ENCODE measurements around the gene LENEP.
"Not testable (repeated sequence)": the region's sequence is repeated elsewhere in the genome, so short reads cannot be mapped to it uniquely, and the experiment has no call there.

Gene LENEP

GRCh38 chr1:154974808-154975408, 18.5 kb upstream of the LENEP start:
- peak; percentile 90 for DNase-seq (ENCODE audit: low read depth)

DNA sequence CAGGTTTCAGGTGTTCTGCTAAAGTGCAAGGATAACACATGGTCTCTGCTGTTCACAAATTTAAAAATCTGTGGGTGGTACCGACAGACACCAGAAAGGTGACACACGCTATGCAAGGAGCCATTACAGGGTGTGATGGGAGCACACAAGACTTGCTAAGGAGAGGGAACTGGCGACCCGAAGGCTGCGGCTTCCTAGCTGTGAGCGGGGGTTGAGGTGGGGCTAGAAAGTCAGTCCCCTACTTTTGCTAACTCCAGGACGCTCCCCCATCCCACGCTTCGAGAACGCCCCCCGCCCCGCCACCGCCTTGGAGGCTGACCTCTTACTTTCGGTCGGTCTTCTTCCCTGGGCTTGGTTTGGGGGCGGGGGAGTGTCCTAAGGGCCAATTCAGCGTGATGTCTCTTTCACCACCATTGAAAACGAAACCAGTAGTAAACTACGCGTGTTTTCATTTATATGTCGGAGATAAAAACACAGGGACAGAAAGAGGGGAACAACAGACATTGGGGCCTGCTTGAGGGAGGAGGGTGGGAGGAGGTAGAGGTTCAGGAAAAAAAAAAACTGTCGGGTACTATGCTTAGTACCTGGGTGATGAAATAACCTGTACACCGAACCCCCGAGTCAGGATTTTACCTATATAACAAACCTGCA, 17.9 kb upstream of the LENEP start:
- peak; percentile 34 for DNase-seq (ENCODE audit: low read depth)

DNA sequence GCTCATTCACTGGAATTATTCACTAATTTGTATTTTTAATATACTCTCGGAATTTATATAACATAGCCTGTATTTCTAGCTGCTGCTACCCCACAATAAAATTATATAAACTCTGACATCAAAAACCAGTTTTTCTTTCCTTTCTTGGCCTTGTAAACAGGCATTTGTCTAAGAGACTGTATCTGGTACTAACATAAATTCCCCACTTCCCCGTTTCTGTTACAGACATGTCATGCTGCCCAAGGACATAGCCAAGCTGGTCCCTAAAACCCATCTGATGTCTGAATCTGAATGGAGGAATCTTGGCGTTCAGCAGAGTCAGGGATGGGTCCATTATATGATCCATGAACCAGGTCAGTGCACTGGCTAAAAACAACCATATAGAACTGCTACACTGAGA, 15.6 kb upstream of the LENEP start:
- DNase-seq (ENCODE audit: low read depth), result not testable (repeated sequence)

DNA sequence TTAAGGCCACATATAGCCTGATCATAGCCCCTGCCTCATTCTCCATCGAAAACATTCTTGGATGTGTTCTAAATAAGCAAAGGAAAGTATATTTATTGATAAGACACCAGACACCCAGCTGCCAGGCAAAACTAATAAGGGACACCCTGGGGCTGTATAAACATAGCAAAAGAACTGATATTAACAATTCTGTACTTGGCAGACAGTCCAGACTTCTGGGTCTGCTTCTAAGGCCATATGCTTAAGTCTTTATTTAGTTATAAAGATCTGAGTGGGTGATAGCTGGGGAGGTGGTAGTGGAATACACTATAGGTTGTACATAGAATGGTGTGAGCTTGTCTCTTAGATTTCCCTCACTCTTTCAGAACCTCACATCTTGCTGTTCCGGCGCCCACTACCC, 15.0 kb upstream of the LENEP start:
- DNase-seq (ENCODE audit: low read depth), result no peak

DNA sequence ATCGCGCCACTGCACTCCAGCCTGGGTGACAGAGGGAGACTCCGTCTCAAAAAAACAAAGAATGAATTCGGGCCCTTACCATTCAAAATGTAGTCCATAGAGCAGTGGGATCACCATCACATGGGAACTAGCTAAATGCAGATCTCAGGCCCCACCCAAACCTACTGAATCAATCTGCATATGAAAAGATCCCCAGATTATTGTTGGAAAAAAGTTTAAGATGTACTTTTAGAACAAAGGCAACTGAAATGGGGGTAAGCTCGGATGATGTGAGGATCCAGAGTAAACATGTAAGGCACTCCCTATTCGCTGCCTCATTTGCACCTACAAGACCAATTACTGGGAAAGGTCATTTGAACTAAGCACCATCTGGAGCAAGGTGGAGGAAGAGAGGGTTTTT, 11.0 kb upstream of the LENEP start:
- DNase-seq (ENCODE audit: low read depth), result no peak

DNA sequence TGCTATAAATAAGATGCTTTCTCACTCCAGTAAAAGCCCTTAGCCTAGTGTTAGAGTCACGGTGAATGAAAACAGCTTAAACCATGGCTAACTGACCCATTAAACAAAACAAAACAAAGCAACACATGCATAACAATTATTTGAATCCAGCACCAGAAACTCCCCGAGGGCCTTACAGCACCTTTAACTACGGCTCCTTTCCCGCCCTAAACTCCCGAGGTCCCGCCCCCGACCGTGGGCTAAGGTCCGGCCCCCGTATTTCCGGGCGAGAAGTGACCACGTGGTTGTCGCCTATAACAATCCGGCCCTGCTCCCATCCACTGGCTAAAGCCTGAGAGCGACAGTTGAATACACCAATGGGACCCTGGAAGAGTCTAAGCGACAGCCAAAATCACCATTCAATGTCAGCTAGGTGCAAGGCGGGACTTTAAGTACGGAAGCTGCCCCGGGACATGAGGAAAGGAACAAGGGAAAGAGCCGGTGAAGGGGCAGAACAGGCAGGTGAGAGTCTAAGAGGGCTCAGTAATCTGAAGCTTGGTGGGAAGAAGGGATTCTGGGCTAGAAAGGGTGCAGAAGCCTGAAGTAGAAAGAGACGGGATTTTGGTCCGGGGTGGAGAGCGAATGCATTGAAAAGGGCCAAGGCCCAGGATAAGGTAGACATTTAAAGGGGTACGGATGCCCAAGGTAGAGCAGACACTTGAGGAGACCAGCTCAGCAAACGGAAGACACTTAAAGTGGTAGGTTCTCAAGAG, 10.3 kb upstream of the LENEP start, which contains the start of gene FLAD1:
TSS of gene FLAD1 (plus strand) at position 448 of the 752 bp plus-strand sequence. CDS start 351 bp downstream, outside the sequence.
- DNase-seq (ENCODE audit: low read depth), result peak; percentile 100

DNA sequence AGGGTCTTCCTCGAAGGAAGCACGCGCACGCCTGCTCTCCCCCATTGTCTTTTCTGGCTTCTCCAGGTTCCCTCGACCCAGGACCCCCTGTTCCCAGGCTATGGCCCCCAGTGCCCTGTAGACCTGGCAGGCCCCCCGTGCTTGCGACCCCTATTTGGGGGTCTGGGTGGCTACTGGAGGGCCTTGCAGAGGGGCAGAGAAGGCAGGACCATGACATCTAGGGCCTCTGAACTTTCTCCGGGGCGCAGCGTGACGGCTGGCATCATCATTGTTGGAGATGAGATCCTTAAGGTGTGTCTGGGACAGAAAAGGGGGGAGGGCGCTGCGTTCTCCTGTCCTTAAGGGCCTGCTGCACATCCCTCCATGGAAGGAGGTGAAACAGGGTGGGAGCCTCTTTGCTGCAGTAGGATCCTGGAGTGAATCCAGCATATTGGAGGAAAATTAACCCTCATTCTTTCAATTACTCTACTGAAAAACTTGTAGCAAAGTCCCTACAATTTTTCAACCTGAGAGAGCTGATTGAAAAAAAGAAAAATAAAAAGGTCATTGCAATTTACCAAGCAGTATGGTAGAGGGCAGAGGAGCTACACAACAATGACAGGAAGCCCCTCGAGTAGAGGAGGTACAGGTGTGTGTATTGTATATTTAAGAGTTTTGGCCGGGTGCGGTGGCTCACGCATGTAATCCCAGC, 9.5 kb upstream of the LENEP start:
- no peak for DNase-seq (ENCODE audit: low read depth)

GRCh38 chr1:154986736-154987135, 6.7 kb upstream of the LENEP start:
- not testable (repeated sequence) for DNase-seq (ENCODE audit: low read depth)

- no peak for DNase-seq (ENCODE audit: low read depth)
These were observed 6.1 kb upstream of the LENEP start for GRCh38 chr1:154987326-154987725.

GRCh38 chr1:154988058-154988954, 5.1 kb upstream of the LENEP start:
- no peak for DNase-seq (ENCODE audit: low read depth)

DNA sequence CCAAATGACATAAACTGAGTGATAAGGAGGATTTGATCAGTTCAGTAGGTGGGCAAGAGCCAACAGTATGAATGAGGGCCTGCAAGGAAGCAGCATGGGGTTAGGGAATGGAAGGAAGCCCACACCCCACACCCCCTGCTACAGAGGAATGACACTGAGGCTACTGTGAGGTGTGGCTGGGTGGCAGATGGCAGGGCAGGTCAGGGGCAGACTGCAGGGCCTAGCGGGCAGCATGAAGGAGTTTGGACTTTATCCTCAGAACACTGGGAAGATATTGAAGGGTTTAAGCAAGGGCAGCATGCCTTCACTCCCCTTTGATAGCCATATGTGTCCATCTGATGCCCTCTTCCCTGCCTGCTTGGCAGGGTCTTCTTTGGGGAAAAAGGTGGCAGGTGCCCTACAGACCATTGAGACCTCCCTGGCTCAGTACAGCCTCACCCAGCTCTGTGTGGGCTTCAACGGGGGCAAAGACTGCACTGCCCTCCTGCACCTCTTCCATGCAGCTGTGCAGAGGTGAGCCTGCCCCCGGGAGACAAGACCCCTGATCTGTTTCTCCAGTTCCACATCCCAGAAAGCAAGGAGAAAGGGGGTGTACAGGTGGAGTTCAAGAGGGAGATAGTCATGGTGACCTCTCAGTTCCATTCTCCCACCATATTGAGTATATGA, 4.1 kb upstream of the LENEP start:
- no peak for DNase-seq (ENCODE audit: low read depth)

DNA sequence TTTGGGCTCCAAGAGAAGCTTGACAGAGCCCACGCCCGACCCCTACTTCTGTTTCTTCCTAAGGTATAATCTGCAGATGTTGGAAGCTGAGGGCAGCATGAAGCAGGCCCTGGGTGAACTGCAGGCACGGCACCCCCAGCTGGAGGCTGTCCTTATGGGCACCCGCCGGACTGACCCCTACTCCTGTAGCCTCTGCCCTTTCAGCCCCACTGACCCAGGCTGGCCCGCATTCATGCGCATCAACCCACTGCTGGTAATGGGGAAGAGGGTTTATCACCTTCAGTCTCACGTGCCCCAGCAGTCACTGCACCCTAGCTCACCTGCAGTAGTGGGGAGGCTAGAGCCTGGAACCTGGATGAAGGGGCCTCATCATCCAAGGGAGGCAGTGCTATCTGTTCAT, 3.1 kb upstream of the LENEP start:
- DNase-seq (ENCODE audit: low read depth), result no peak

- no peak for DNase-seq (ENCODE audit: low read depth)
These were observed 440 bp upstream of the LENEP start for GRCh38 chr1:154992721-154993571.

DNA sequence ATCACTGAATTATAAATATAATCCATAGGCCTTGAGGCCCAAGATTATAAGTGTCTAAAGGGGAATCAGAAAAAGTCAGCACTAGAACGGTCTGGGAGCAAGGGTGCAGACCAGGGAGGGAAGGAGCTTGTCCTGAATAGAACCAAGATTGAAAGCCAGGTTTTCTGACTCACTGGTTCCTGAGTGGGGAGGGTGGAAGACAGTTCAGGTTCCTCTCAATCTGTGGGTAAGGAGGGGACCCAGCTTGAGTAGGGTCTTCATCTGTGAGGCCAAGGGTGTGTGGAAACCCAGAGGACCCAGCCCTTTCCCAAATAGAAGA, 842 bp downstream of the LENEP start:
- DNase-seq (ENCODE audit: low read depth), result no peak

GRCh38 chr1:154994591-154994990, 1.2 kb downstream of the LENEP start:
- DNase-seq (ENCODE audit: low read depth), result no peak

DNA sequence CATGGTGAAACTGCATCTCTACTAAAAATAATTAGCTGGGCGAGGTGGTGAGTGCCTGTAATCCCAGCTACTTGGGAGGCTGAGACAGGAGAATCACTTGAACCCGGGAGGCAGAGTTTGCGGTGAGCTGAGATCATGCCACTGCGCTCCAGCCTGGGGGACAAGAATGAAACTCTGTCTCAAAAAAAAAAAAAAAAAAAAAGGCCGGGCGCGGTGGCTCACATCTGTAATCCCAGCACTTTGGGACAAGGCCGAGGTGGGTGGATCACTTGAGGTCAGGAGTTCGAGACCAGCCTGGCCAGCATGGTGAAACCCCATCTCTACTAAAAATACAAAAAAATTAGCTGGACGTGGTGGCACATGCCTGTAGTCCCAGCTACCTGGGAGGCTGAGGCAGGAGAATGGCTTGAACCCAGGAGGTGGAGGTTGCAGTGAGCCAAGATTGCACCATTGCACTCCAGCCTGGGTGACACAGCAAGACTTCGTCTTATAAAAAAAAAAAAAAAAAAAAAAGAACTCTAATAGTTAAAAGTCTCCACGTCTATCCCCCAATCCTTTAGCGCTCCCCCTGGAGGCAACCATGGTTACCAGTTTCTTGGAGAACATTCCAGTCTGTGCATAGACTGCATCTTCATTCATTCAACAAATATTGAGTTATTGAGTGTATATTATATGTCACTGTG, 2.1 kb downstream of the LENEP start:
- DNase-seq (ENCODE audit: low read depth), result peak; percentile 67

DNA sequence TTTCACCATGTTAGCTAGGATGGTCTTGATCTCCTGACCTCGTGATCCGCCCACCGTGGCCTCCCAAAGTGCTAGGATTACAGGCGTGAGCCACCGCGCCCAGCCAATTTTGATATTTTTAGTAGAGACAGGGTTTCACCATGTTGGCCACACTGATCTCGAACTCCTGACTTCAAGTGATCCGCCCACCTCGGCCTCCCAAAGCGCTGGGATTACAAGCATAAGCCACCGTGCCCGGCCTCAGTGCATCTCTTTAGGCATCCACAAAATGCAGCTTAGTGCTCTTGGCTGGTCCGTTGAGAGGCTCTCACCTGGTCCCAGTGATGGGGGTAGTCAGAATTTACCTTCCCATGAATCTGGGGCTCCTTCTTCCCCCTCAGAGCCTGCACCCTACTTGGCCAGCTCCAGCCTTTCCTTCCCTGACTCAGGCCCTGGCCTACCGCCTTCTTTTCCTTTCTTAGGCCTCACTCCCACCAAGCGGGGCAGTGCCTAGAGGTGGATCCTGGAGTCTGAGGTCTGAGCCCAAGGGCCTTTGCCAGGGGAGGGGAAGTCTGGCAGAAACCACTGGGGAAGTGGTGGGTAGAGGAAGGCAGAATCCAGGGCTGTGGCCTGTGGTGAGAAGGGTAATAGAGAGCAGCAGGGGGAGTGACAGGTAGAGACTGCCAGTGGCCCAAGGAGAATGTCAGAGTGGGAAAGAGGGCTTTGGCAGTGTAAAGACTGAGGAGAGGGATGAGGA, 3.7 kb downstream of the LENEP start:
- DNase-seq (ENCODE audit: low read depth), result no peak

DNA sequence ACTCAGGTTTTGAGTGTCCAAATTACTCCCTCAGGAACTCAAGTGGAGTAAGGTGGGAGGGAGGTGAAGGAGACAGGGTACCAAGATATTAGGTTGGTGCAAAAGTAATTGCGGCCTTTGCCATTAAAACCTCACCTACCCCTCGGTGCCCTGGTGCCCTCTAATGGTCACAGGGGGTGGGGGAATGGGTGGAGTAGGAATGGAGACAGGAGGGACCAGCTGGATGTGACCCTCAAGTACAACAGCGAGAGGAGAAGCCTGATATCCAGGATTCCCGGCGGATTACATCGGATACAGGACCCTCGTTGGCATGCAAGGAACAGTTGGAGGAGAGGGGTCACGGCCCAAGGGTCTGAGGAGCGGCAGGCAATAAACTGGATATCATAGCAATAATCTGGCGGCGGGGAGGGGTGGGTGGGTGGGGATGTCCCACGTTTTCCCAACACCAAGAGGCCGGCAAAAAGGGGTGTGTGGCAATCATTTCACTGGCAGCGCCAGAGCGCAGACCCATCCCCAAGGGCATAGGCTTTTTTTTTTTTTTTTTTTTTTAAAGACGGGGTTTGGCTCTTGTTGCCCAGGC, 4.9 kb downstream of the LENEP start:
- DNase-seq (ENCODE audit: low read depth), result no peak
